PFSK-1 (cell line): Measurements from ENCODE around the gene TTC28.

Experiments
- FOXP2 ChIP-seq: optimal IDR thresholded peaks from 2 replicates; pipeline ENCODE3; 2011; ENCODE audit warnings: borderline replicate concordance, control low read depth, inconsistent platforms; ENCODE audit not compliant: insufficient read depth; ENCODE audit errors: extremely low read length, extremely low read depth
- POLR2AphosphoS5 ChIP-seq: IDR thresholded peaks from 2 replicates; pipeline ENCODE4 v1.6.1; 2012; ENCODE audit warnings: low read depth, mild to moderate bottlenecking, control low read depth, low read length, moderate library complexity
- REST ChIP-seq, 2 experiments: IDR thresholded peaks; 2 replicates each; pipeline versions ENCODE4 v1.6.1 to v1.8.0; 2011 to 2012; ENCODE audit warnings: low read depth in 2 of 2, low read length in 2 of 2, control low read depth in 1 of 2, inconsistent platforms in 1 of 2, mild to moderate bottlenecking in 1 of 2, moderate library complexity in 1 of 2; ENCODE audit not compliant: insufficient read depth in 1 of 2
- TAF1 ChIP-seq: IDR thresholded peaks from 2 replicates; pipeline ENCODE4 v1.6.1; 2012; ENCODE audit warnings: low read length, control low read depth, borderline replicate concordance; ENCODE audit not compliant: insufficient read depth

- TF ChIP-seq POLR2AphosphoS5 (no peak), REST (IDR thresholded peaks at IDR 0.05; ENCODE audit: insufficient read depth in 1 of 2, low read depth in 2 of 2, low read length in 2 of 2) (no peak), TAF1 (no peak), FOXP2 (no peak)
Measured at GRCh38 chr22:28424427-28425080, 255.1 kb downstream of the TTC28 start.
